Activated CD4-positive, alpha-beta T cell treated with anti-CD3 and anti-CD28 coated beads, Interleukin-10, Interleukin-2, amounts not matched to agents 100 ng/mL and 50 ng/mL, durations not matched to agents 16 hours and 8 hours (primary cell): ENCODE data around the gene VASP.

Experiments used
- DNase-seq: peaks from one replicate; pipeline ENCODE4 v3.0.0-alpha.2; 2020

VASP gene

GRCh38 chr19:45506989-45507871, at the start of gene VASP:
TSS of gene VASP (plus strand) at chr19:45507479. CDS start at chr19:45507772, 293 bp downstream.
- peak; percentile 94 for DNase-seq

GRCh38 chr19:45457776-45458175, 49.5 kb upstream of the VASP start:
- no peak for DNase-seq

- no peak for DNase-seq
Measured at GRCh38 chr19:45460807-45461347, 46.4 kb upstream of the VASP start.

GRCh38 chr19:45462174-45462573, 45.1 kb upstream of the VASP start:
- no peak for DNase-seq

- DNase-seq = no peak
Measured at GRCh38 chr19:45463241-45463640, 44.0 kb upstream of the VASP start.

- DNase-seq = no peak
Measured at GRCh38 chr19:45464274-45464673, 43.0 kb upstream of the VASP start.

- no peak for DNase-seq
Measured at GRCh38 chr19:45464852-45465441, 42.3 kb upstream of the VASP start.

- no peak for DNase-seq
Measured at GRCh38 chr19:45467115-45467455, 40.2 kb upstream of the VASP start.

GRCh38 chr19:45467456-45468158, 39.7 kb upstream of the VASP start, which contains the start of gene FOSB:
TSS of gene FOSB (plus strand) at chr19:45467996. CDS start at chr19:45468587, 591 bp downstream.
- DNase-seq = peak; percentile 96

GRCh38 chr19:45468159-45468651, 39.1 kb upstream of the VASP start:
- DNase-seq = peak; percentile 35

- DNase-seq = no peak
Measured at GRCh38 chr19:45468803-45469131, 38.5 kb upstream of the VASP start.

GRCh38 chr19:45469132-45469944, 37.9 kb upstream of the VASP start:
- peak; percentile 97 for DNase-seq

GRCh38 chr19:45469945-45470761, 37.1 kb upstream of the VASP start:
- peak; percentile 8 for DNase-seq

GRCh38 chr19:45470762-45471081, 36.6 kb upstream of the VASP start:
- DNase-seq = no peak

GRCh38 chr19:45471111-45471930, 36.0 kb upstream of the VASP start:
- no peak for DNase-seq

GRCh38 chr19:45471931-45472562, 35.2 kb upstream of the VASP start:
- no peak for DNase-seq

GRCh38 chr19:45472563-45473366, 34.5 kb upstream of the VASP start:
- no peak for DNase-seq

- no peak for DNase-seq
Measured at GRCh38 chr19:45473367-45473681, 34.0 kb upstream of the VASP start.
